H7 (cell line): ENCODE data around the gene TRABD. TPM values are rescaled to one million over a fixed set of nuclear protein-coding genes. Genes with fewer than 3 reads are reported as not detected.
A peak's percentile ranks its signal among the peaks of the same experiment; 100 is the strongest.
"Not testable (repeated sequence)": the region's sequence is repeated elsewhere in the genome, so short reads cannot be mapped to it uniquely, and the experiment has no call there.

Experiments
- DNase-seq: peaks from one replicate; pipeline ENCODE4 v3.0.0; 2012
- H3K27me3 ChIP-seq: 2 replicates; pipeline ENCODE4 v1.6.0; 2011; ENCODE audit warnings: mild to moderate bottlenecking, low read length; ENCODE audit not compliant: control insufficient read depth, insufficient read depth
- H3K36me3 ChIP-seq: replicated peaks from 2 replicates; pipeline ENCODE4 v1.5.1; 2011; ENCODE audit warnings: low read length; ENCODE audit not compliant: control insufficient read depth, insufficient read depth
- H3K4me3 ChIP-seq: 2 replicates; pipeline ENCODE4 v1.5.1; 2011; ENCODE audit warnings: low read depth, mild to moderate bottlenecking, control low read depth, low read length, moderate library complexity; ENCODE audit not compliant: insufficient read depth
- total RNA-seq: library from RNA; depleted of rRNA; stranded (reverse); fragments of >200 nt; shearing (Covaris generic); gene quantifications from 2 replicates; pipeline ENCODE4 v1.2.3, GENCODE V29; 2014; rRNA removed

TRABD gene, protein sequence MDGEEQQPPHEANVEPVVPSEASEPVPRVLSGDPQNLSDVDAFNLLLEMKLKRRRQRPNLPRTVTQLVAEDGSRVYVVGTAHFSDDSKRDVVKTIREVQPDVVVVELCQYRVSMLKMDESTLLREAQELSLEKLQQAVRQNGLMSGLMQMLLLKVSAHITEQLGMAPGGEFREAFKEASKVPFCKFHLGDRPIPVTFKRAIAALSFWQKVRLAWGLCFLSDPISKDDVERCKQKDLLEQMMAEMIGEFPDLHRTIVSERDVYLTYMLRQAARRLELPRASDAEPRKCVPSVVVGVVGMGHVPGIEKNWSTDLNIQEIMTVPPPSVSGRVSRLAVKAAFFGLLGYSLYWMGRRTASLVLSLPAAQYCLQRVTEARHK
- total RNA-seq, result 83.1 and 84.6 TPM in 2 replicates

DNA sequence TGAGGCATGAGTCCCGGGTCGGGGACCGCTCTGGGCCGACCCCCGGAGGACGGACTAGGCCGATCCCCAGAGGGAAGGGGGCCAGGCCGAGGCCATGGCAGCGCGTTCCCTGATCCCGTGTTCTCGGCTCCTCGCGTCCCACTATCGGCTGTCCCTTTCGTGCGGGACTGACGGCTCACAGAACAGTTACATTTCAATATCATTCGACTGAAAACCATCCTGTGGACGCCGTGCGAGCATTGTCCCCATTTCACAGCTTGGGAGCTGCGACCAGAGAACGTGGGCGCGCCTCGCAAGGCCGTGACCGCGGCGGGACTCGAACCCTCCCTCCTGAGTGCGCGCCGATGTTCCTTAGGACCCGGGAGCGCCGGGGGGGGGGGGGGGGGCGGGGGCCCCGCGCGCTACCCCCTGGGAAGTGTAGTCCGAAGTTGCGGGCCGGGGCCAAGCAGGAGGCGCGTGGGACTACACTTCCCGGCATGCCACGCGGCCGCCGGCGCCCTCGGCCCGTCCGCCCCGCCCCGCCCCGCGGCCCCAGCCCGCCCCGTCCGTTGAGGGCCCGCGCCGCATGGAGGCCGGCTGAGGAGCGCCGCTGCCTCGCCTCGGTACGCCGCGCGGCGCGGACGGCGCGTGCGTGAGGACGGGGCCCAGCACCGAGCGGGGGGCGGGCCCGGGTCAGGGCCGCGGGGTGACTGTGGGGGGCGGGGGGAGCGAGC lies at the start of gene TRABD:
Gene TRABD, plus strand, starts transcription at position 539 of the 713 bp plus-strand sequence. CDS start 7,148 bp downstream, outside the sequence.
- peaks cover 9% of the 10 kb centered on the region for H3K27me3 ChIP-seq
- peak; percentile 100 for DNase-seq

DNA sequence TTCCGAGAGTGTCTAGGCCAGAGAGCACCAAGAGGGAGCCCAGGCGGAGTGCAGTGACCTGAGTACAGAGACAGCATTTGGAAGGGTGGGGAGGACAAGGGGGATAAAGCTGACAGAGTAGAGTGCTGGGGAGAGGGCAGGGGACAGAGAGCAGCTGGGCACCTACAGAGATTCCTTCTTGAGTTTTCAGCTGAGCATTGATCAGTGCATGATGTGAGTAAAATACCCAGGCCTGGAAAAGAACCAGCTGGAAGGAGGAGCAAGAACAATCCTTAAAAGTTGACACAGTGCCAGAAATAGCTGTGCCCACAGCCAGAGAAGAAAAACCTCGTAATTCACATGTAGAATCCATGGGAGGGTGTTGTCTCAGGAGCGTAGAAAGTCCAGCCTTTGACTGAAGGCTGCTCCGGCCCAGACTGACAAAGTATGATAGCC lies 49.1 kb upstream of the TRABD start:
- no peaks in the 10 kb centered on the region for H3K27me3 ChIP-seq
- DNase-seq, result no peak
- no peak overlapping the region for H3K4me3 ChIP-seq
- H3K36me3 ChIP-seq, result no peaks in the 10 kb centered on the region

More for the DNA sequence above, at the start of gene TRABD:
- H3K4me3 ChIP-seq, result peak within 1 kb of the TSS; percentile 66
- peaks cover 3% of the 10 kb centered on the region; the same call in 1 of the 2 replicates for H3K36me3 ChIP-seq

DNA sequence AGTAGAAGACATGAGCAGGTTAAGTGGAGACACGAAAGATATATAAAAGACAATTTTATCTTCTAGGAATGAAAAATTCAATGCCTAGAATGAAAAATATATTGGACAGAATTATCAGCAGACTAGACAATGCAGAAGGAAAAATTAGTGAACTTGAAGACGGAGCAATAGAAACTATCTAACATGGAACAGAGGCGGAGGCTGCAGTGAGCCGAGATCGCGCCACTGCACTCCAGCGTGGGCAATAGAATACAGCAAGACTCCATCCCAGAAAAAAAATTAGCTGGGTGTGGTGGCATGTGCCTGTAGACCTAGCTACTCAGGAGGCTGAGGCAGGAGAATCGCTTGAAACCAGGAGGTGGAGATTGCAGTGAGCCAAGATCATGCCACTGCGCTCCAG lies 48.4 kb upstream of the TRABD start:
- not testable (repeated sequence) for DNase-seq, H3K27me3 ChIP-seq, H3K36me3 ChIP-seq, H3K4me3 ChIP-seq

DNA sequence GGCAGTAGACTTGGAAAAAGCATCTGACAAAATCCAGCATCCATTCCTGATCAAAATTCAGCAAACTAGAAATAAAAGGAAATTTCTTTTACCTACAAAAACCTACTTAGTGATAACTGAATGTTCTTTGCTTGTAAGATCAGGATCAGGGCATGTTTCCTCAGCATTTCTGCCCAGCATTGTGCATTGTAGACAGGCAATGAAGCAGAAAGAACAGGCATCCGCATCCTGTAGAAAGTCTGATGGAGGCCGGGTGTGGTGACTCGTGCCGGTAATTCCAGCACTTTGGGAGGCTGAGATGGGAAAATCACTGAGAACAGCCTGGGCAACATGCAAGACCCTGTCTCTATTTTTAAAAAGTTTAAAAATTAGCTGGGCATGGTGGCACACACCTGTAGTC lies 47.7 kb upstream of the TRABD start:
- DNase-seq, result no peak
- Histone ChIP-seq H3K36me3 (no peaks in the 10 kb centered on the region), H3K27me3 (no peaks in the 10 kb centered on the region), H3K4me3 (no peak overlapping the region)

DNA sequence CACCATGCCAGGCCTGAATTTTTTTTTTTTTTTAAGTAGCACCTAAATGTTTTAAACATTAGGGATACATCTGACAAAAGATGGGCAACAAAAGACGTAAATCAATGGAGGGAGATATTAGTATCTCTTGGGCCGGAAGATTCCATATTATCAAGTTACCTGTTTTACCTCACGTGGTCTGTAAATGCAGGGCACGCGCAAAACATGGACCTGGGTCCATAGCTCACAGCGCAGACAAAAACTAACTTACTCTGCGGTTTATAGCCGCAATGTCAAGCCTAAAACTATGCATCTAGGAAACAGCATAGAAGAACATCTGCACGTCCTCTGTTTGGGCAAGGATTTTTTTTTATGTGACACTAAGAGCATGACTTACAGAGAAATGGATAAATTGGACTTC lies 46.7 kb upstream of the TRABD start:
- no peak overlapping the region for H3K4me3 ChIP-seq
- no peaks in the 10 kb centered on the region for H3K36me3 ChIP-seq
- DNase-seq, result no peak
- H3K27me3 ChIP-seq, result no peaks in the 10 kb centered on the region

DNA sequence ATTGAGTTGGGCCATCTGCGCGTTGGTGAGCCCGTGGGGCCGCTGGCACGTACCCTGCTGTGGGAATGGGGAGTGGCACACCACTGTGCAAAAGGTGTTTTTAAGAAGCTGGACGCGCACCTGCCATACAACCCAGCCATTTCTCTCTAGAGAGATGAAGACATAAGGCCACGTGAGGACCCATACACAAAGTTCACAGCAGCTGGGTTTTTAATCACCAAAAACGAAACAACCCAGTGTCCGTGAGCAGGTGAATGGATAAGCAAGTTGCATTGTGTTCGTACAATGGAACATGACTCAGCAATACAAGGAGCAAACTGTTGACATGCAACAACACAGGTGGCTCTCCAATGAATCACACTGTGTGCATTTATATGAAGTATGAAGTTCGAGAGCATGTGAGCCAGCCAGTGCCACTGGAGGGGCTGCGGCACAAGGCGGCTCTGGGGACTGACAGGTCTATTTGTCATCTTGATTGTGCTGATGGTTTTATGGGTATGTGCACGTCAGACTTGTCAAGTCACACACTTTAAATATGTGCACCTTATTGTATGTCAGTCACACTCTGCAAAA lies 45.8 kb upstream of the TRABD start:
- Histone ChIP-seq H3K36me3 (no peaks in the 10 kb centered on the region), H3K27me3 (no peaks in the 10 kb centered on the region), H3K4me3 (no peak overlapping the region)
- DNase-seq, result peak; percentile 8

DNA sequence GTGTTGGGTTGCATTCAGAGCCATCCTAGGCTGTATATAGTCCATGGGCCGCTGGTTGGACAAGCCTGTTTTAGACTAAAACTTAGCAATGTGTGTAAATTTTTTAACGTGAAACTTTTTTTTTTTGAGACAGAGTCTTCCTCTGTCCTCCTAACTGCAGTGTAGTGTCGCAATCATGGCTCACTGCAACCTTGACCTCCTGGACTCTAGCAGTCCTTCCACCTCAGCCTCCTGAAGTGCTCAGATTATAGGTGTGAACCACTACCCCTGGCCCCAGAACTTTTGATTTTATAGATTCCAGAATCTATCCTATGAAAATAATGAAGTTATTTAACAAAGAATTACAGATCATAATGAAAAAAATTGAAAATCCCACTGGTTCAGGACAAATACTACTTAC lies 45.1 kb upstream of the TRABD start:
- no peak for DNase-seq
- Histone ChIP-seq H3K36me3 (no peaks in the 10 kb centered on the region), H3K27me3 (no peaks in the 10 kb centered on the region), H3K4me3 (no peak overlapping the region)

DNA sequence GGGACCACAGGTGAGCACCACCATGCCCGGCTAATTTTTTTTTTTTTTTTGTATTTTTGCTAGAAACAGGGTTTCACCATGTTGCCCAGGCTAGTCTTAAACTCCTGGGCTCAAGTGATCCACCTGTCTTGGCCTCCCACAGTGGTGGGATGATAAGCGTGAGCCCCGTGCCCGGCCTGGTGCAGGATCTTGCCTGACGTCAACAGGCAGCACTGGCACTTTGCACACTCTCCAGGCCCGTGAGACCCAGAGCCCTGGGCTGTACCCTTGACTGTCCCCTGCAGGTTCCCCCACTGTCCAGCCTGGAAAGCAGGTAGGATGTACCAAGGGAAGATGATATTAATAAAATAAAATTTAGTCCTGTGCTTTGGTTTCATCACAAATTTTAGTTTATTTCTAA lies 44.3 kb upstream of the TRABD start:
- peak; percentile 12 for DNase-seq
- H3K4me3 ChIP-seq, result no peak overlapping the region

DNA sequence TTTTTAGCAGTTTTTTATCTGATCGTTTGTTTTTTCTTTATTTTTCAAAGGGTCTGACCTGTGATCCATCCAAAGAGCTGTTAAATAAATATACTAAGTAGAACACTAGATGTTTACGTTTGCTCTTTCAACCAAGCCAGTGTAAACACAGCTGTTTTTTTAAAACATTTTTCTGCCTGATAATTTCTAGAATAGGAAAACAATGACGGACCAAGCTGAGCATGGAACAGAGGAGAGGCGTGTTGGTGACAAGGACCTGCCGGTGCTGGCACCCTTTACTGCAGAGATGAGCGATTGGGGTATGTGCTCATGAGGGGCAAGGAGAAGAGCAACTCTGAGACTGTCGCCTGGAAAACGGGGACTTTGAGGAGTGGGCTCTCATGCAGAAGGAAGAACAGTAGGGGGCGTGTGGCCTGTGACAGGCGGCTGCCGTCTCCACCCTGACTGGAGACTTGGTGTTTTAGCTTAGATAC lies 43.8 kb upstream of the TRABD start:
- H3K36me3 ChIP-seq, result no peaks in the 10 kb centered on the region
- DNase-seq, result peak; percentile 75
- no peak overlapping the region for H3K4me3 ChIP-seq
- H3K27me3 ChIP-seq, result no peaks in the 10 kb centered on the region

More for the DNA sequence above, 44.3 kb upstream of the TRABD start:
- H3K27me3 ChIP-seq, result no peaks in the 10 kb centered on the region
- no peaks in the 10 kb centered on the region for H3K36me3 ChIP-seq

DNA sequence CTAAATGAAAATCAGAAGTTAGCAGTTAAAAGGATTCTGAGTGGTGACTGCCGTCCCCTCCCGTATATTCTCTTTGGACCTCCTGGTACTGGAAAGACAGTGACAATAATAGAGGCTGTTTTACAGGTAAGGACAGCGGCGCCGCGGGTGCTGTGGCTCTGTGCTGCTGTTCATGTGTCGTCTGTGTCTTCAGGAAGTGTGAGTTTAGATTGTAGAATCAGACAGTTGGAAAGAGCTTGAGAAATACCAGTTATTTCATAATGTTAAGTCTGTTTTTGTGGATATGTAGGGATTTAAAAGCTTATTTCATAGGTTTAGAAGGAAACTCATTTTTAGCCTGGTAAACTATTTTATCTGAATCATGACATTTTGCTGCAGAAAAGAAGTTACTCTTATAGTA lies 42.6 kb upstream of the TRABD start:
- peak; percentile 13 for DNase-seq
- H3K36me3 ChIP-seq, result no peaks in the 10 kb centered on the region
- H3K27me3 ChIP-seq, result no peaks in the 10 kb centered on the region
- H3K4me3 ChIP-seq, result no peak overlapping the region

DNA sequence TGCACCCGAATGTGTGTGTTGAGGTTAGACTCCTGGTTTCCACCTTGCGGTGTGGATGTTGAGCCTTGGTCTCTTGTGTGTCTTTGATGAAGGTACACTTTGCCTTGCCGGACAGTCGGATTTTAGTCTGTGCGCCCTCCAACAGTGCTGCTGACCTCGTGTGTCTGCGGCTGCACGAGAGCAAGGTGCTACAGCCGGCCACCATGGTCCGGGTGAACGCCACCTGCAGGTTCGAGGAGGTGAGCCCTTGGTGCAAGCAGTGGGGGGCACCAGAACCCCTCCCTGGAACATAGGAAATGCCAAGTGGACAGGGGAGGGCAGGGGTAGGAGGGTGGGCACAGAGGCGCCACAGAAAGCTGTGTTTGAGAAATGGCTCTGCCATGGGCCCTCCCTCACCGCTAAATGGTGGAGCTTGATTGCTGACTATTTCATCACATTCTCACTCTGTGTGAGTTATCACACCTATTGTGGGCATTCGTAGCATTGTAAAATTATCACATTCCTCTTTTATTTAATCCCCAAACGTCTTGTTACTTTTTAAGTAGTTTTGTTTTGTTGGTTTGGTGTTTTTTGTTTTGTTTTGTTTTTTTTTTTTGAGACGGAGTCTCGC lies 41.6 kb upstream of the TRABD start:
- no peak overlapping the region for H3K4me3 ChIP-seq
- no peaks in the 10 kb centered on the region for H3K27me3 ChIP-seq
- no peak for DNase-seq
- no peaks in the 10 kb centered on the region for H3K36me3 ChIP-seq

DNA sequence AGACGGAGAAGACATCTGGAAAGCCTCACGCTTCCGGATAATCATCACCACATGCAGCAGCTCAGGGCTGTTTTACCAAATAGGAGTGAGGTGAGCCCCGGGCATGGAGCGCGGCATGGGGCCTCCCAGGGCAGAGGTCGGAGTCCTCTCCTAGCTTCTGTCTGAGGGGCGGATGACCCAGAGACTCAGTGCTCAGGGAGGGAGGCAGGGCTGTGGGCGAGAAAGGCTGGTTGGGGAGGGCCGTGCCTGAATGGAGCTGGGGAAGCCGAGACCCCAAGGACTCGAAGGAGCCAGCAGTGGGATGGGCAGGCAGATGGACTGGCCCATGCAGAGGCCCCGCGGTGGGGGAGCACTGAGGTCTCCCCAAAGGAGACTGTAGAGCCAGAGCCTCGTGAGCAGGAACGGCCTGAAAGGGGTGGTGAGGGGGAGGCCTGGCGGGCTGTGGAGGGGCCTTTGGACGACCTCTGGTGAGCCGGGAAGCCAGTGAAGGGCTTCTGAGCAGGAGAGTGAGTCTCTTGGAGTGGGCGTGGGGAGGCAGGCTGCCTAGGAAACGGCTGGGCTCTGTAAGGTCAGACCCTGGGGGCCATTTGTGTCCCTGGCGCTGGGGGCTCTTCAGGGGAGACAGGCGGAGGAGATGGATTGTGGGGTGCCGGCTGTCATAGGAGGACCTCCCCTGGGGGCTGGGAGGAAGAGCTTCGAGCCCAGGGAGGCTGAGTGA lies 39.8 kb upstream of the TRABD start:
- Histone ChIP-seq H3K4me3 (no peak overlapping the region), H3K27me3 (no peaks in the 10 kb centered on the region), H3K36me3 (no peaks in the 10 kb centered on the region)
- DNase-seq, result no peak

DNA sequence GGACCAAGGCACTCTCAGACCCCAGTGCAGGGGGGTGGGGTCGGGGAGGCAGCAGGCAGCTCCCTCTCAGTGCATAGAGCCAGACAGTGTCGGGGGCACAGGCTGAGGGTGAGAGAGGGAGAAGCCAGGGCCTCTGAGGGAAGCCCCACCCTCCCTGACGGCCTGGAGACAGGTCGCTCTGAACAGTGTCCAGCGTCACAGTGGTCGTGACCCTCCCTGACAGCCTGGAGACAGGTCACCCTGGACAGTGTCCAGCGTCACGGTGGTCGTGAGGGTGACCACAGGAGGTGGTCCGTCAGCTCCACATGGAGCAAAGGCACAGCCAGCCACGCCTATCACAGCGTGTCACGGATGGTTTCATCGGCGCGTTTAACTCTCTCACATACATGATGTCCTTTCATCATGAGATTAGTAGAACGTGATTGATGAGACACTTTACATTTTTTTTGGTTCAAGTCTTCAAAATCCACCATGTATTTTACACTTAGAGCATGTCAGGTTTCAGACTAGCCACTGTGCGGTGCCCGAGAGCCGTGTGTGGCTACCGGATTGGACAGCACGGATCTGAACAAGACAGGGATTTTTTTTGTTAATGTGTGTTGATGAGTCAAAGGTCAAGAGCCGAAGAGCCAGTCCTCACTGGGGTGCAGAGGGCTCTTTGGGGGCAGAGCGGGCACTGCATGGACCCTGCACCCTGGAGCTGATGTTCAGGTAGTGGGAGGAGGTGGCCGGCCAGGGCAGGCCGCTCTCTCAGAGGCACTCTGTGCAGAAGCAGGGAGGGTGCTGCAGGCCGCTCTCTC lies 39.1 kb upstream of the TRABD start:
- Histone ChIP-seq H3K36me3 (no peaks in the 10 kb centered on the region), H3K4me3 (no peak overlapping the region), H3K27me3 (no peaks in the 10 kb centered on the region)
- DNase-seq, result no peak
